SK-MEL-5 (cell line): Measurements from ENCODE around the gene TAS2R8. TPM values are rescaled to one million over a fixed set of nuclear protein-coding genes. Genes with fewer than 3 reads are reported as not detected.
A peak's percentile ranks its signal among the peaks of the same experiment; 100 is the strongest.
"Not testable (repeated sequence)": the region's sequence is repeated elsewhere in the genome, so short reads cannot be mapped to it uniquely, and the experiment has no call there.

Experiments
- DNase-seq: peaks from one replicate; pipeline ENCODE4 v3.0.0-alpha.2; 2016; ENCODE audit warnings: low read depth, low spot score
- in situ Hi-C: cut with HindIII; loops from 2 replicates; pipeline ENCODE4 v1.10.0; 2016; ENCODE audit warnings: low sequenced_read_pairs, high pct_unique_total_duplicates, low pct_unique_long_range_greater_than_20kb
- polyA plus RNA-seq, 2 experiments: library from polyadenylated mRNA; depleted of rRNA; stranded (reverse); fragments of >200 nt; gene quantifications; 2 replicates each; pipeline ENCODE4 v1.2.3, GENCODE V29; 2015
- total RNA-seq: library from RNA; depleted of rRNA; stranded (reverse); fragments of >200 nt; shearing (Covaris generic); gene quantifications from 2 replicates; pipeline ENCODE4 v1.2.3, GENCODE V29; 2014; rRNA removed

TAS2R8 gene
- not detected in 2 replicates for total RNA-seq
- polyA plus RNA-seq (2015; cell fraction: cytosol; rRNA removed), result not detected in 2 replicates
- polyA plus RNA-seq (2015; cell fraction: nucleus; rRNA removed), result not detected in 2 replicates

GRCh38 chr12:10807186-10807585 lies at the start of gene TAS2R8:
Gene TAS2R8 (minus strand): TSS chr12:10807286. CDS start chr12:10806980, 306 bp downstream.
- DNase-seq, result no peak
- in situ Hi-C loops, result no loop called here

- in situ Hi-C loops, result no loop called here
- no peak for DNase-seq
Measured at GRCh38 chr12:10855807-10856206, 48.7 kb upstream of the TAS2R8 start.

- in situ Hi-C loops, result no loop called here
- no peak for DNase-seq
Measured at GRCh38 chr12:10853776-10854175, 46.7 kb upstream of the TAS2R8 start.

GRCh38 chr12:10851243-10851858 lies 44.3 kb upstream of the TAS2R8 start:
- in situ Hi-C loops, result no loop called here
- DNase-seq, result no peak

- in situ Hi-C loops, result no loop called here
- peak; percentile 73 for DNase-seq
Measured at GRCh38 chr12:10849425-10849878, 42.4 kb upstream of the TAS2R8 start, which contains the start of gene PRR4. Gene PRR4 (minus strand): TSS chr12:10849475. CDS start chr12:10849437, 38 bp downstream.

GRCh38 chr12:10847744-10848143 lies 40.7 kb upstream of the TAS2R8 start:
- DNase-seq, result no peak
- in situ Hi-C loops, result no loop called here

- no peak for DNase-seq
- in situ Hi-C loops, result no loop called here
Measured at GRCh38 chr12:10842862-10843261, 35.8 kb upstream of the TAS2R8 start.

GRCh38 chr12:10838461-10838860 lies 31.4 kb upstream of the TAS2R8 start:
- DNase-seq, result no peak
- in situ Hi-C loops, result no loop called here

- in situ Hi-C loops, result no loop called here
- no peak for DNase-seq
Measured at GRCh38 chr12:10829994-10830393, 22.9 kb upstream of the TAS2R8 start.

- in situ Hi-C loops, result no loop called here
- no peak for DNase-seq
Measured at GRCh38 chr12:10826258-10826657, 19.2 kb upstream of the TAS2R8 start, which contains the start of gene TAS2R10. Gene TAS2R10 (minus strand): TSS chr12:10826358. CDS start chr12:10826269, 89 bp downstream.

- DNase-seq, result no peak
- in situ Hi-C loops, result no loop called here
Measured at GRCh38 chr12:10824957-10825356, 17.9 kb upstream of the TAS2R8 start.

- DNase-seq, result no peak
- in situ Hi-C loops, result no loop called here
Measured at GRCh38 chr12:10811883-10812536, 4.9 kb upstream of the TAS2R8 start.

GRCh38 chr12:10810068-10810467 lies 3.0 kb upstream of the TAS2R8 start, which contains the start of gene TAS2R9:
Gene TAS2R9 (minus strand): TSS chr12:10810168. CDS start chr12:10810075, 93 bp downstream.
- in situ Hi-C loops, result no loop called here
- DNase-seq, result no peak

GRCh38 chr12:10802587-10802986 lies 4.5 kb downstream of the TAS2R8 start, which contains the start of gene TAS2R7:
Gene TAS2R7 (minus strand): TSS chr12:10802627. CDS start chr12:10802570, 57 bp downstream.
- no peak for DNase-seq
- in situ Hi-C loops, result no loop called here

GRCh38 chr12:10801741-10802140 lies 5.3 kb downstream of the TAS2R8 start:
- in situ Hi-C loops, result no loop called here

GRCh38 chr12:10794222-10794621 lies 12.9 kb downstream of the TAS2R8 start:
- in situ Hi-C loops, result no loop called here
- no peak for DNase-seq

More at GRCh38 chr12:10801741-10802140, 5.3 kb downstream of the TAS2R8 start:
- no peak for DNase-seq

GRCh38 chr12:10791769-10792168 lies 15.3 kb downstream of the TAS2R8 start:
- DNase-seq, in situ Hi-C loops: not testable (repeated sequence)

- in situ Hi-C loops, result no loop called here
- no peak for DNase-seq
Measured at GRCh38 chr12:10783252-10783651, 23.8 kb downstream of the TAS2R8 start.
